Ishikawa (cell line): Measurements from ENCODE around the gene PBX1.

Source experiments
- CEBPB ChIP-seq: IDR thresholded peaks from 2 replicates; pipeline ENCODE4 v1.6.1; 2012
- EP300 ChIP-seq: IDR thresholded peaks from 2 replicates; pipeline ENCODE4 v1.6.1; 2012; ENCODE audit warnings: borderline replicate concordance
- TF ChIP-seq, protein P1 (sequence below): IDR thresholded peaks from 2 replicates; pipeline ENCODE4 v1.6.1; 2012; ENCODE audit warnings: low read depth, mild to moderate bottlenecking

DNA sequence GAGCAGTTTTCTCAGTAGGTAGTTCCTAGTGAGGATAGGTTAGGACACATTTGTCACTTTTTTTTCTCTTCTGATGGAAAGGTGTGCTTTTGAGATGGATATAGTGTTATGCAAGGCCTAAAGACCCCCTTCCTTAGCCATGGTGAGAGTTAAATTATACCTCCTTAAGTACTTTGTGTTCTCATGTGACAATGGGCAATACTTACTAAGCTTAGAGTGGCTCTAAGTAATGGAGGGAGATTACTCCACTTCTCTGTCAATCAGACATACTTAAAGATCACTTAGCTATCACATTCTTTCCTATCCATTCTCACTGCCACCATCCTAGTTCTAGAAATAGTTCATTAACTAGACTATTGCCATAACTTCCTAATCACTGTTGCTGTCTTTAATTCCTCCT lies 265.6 kb downstream of the PBX1 start:
- TF ChIP-seq, protein P1, sequence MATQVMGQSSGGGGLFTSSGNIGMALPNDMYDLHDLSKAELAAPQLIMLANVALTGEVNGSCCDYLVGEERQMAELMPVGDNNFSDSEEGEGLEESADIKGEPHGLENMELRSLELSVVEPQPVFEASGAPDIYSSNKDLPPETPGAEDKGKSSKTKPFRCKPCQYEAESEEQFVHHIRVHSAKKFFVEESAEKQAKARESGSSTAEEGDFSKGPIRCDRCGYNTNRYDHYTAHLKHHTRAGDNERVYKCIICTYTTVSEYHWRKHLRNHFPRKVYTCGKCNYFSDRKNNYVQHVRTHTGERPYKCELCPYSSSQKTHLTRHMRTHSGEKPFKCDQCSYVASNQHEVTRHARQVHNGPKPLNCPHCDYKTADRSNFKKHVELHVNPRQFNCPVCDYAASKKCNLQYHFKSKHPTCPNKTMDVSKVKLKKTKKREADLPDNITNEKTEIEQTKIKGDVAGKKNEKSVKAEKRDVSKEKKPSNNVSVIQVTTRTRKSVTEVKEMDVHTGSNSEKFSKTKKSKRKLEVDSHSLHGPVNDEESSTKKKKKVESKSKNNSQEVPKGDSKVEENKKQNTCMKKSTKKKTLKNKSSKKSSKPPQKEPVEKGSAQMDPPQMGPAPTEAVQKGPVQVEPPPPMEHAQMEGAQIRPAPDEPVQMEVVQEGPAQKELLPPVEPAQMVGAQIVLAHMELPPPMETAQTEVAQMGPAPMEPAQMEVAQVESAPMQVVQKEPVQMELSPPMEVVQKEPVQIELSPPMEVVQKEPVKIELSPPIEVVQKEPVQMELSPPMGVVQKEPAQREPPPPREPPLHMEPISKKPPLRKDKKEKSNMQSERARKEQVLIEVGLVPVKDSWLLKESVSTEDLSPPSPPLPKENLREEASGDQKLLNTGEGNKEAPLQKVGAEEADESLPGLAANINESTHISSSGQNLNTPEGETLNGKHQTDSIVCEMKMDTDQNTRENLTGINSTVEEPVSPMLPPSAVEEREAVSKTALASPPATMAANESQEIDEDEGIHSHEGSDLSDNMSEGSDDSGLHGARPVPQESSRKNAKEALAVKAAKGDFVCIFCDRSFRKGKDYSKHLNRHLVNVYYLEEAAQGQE = no peak
- TF ChIP-seq EP300 = no peak
- no peak for TF ChIP-seq CEBPB
